Activated CD4-positive, alpha-beta T cell treated with anti-CD3 and anti-CD28 coated beads for 4 hours (primary cell): Measurements from ENCODE around the gene RNU5B-1.

Experiments used
- DNase-seq, 2 donors: peaks; one replicate each; pipeline ENCODE4 v3.0.0-alpha.2; 2020

Gene RNU5B-1

GRCh38 chr15:65289261-65289854 lies 15.1 kb upstream of the RNU5B-1 start:
- DNase-seq: no peak

- DNase-seq: no peak
Observed at GRCh38 chr15:65290228-65290627, 14.2 kb upstream of the RNU5B-1 start.

GRCh38 chr15:65292938-65293518 lies 11.4 kb upstream of the RNU5B-1 start:
- DNase-seq: no peak

GRCh38 chr15:65298731-65299130 lies 5.7 kb upstream of the RNU5B-1 start:
- DNase-seq: no peak

GRCh38 chr15:65300924-65301441 lies 3.5 kb upstream of the RNU5B-1 start:
- no peak for DNase-seq

GRCh38 chr15:65302061-65302460 lies 2.4 kb upstream of the RNU5B-1 start:
- DNase-seq: no peak

- DNase-seq: peak in 1 of 2 donors; percentile 9
Observed at GRCh38 chr15:65303687-65304380, 643 bp upstream of the RNU5B-1 start.

- DNase-seq: no peak
Observed at GRCh38 chr15:65305150-65305758, 777 bp downstream of the RNU5B-1 start.

- DNase-seq: no peak
Observed at GRCh38 chr15:65305776-65306175, 1.3 kb downstream of the RNU5B-1 start.

- DNase-seq: no peak
Observed at GRCh38 chr15:65306551-65306950, 2.1 kb downstream of the RNU5B-1 start.

GRCh38 chr15:65307978-65308377 lies 3.5 kb downstream of the RNU5B-1 start:
- no peak for DNase-seq

GRCh38 chr15:65309882-65310418 lies 5.5 kb downstream of the RNU5B-1 start:
- no peak for DNase-seq

GRCh38 chr15:65310431-65311137 lies 6.1 kb downstream of the RNU5B-1 start:
- DNase-seq: no peak

GRCh38 chr15:65311760-65312159 lies 7.3 kb downstream of the RNU5B-1 start:
- no peak for DNase-seq

GRCh38 chr15:65312400-65312916 lies 8.0 kb downstream of the RNU5B-1 start:
- DNase-seq: no peak

GRCh38 chr15:65318870-65319356 lies 14.4 kb downstream of the RNU5B-1 start:
- peak; percentile 59 to 78 for DNase-seq

GRCh38 chr15:65323071-65323511 lies 18.6 kb downstream of the RNU5B-1 start:
- DNase-seq: no peak

- DNase-seq: no peak
Observed at GRCh38 chr15:65326117-65326526, 21.6 kb downstream of the RNU5B-1 start.

- DNase-seq: no peak
Observed at GRCh38 chr15:65326818-65327217, 22.3 kb downstream of the RNU5B-1 start.

GRCh38 chr15:65327651-65328393 lies 23.3 kb downstream of the RNU5B-1 start:
- DNase-seq: no peak

- no peak for DNase-seq
Observed at GRCh38 chr15:65328506-65329287, 24.2 kb downstream of the RNU5B-1 start.
